Activated effector memory CD4-positive, alpha-beta T cell treated with Interleukin-2 at 50 U/mL for 16 hours (primary cell): ENCODE data around the gene TMEM132C.
"Not testable (repeated sequence)": the region's sequence is repeated elsewhere in the genome, so short reads cannot be mapped to it uniquely, and the experiment has no call there.

Experiments
- DNase-seq: peaks from one replicate; pipeline ENCODE4 v3.0.0-alpha.2; 2020

TMEM132C gene

DNA sequence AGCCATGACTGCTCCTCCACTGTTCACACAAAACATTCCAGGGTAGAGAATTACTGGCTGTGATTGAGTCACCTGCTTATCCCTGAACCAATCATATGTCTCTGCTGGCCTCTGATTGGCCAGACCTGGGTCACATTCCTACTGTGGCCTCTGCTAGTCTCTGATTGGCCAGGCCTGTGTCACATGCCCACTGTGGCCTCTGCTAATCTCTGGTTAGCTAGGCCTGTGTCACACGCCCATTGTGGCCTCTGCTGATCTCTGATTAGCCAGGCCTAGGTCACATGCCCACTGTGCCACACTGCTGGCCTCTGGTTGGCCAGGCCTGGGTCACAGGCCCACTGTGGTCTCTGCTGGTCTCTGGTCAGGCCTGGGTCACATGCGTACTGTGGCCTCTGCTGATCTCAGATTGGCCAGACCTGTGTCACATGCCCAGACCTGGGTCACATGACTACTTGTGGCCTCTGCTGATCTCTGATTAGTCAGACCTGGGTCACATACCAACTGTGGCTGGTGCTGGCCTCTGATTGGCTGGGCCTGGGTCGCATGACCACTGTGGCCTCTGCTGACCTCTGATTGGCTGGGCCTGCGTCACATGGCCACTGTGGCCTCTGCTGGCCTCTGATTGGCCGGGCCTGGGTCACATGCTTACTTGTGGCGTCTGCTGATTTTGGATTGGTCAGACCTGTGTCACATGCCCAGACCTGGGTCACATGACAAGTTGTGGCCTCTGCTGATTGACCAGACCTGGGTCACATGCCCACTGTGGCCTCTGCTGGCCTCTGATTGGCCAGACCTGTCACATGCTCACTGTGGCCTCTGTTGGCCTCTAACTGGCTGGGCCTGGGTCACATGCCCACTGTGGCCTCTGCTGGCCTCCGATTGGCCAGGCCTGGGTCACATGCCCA lies 305.2 kb downstream of the TMEM132C start:
- DNase-seq = no peak

DNA sequence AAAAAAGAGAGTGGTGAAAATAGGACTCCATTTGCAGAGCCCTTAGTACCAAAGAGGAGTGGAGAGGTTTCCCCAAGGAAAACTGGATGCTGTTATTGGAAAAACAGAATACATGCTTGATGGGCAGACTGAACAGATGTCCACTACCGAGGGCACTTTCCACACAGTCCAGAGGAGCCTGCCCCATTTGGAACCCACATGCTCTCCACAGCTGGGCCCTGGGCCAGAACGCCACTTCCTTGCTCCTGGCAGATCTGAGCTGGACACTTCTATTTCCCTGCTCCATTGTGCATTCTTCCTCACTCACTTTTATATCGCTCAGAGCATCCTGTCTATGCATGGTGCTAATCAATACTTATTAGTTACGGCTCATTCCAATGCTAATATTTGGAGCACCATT lies 306.9 kb downstream of the TMEM132C start:
- DNase-seq = no peak

DNA sequence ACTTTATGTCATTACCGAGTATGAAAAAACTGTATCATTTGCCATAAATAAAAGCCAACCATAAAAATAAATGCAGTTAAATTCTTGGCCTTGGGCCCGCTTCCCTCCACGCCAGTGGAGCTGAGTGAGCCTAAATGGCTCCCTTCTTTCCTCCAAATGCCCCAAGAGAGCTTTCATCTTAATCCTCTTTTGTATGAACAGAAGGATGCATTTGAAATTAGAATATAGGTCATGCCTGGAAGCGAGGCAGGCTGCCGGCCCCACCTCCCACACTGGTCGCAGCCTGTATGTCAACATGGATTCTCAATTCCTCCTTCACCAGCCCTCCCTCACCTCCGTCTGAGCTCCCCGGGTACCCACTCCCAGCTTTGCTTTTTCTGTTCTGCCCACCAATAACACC lies 311.1 kb downstream of the TMEM132C start:
- no peak for DNase-seq

DNA sequence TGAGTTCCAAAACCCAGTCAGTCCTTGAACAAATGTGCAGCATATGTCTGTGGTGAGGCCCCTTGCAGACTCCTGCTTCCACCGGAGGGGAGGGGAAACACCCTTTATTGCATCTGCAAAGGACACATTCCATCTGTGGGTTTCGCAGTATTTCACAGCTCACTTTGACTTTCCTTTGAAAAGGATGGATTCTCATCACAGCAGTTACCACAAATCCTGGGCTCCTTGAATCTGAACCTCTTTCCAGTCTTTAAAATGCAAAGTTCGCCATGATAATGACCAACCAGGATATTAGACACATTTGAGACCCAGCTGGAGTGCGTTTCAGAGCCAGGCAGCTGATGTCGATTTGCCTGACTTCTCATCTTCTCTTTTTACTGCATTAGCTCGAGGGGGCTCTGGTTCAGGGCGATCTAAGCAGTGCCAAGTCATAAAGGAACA lies 314.4 kb downstream of the TMEM132C start:
- no peak for DNase-seq

DNA sequence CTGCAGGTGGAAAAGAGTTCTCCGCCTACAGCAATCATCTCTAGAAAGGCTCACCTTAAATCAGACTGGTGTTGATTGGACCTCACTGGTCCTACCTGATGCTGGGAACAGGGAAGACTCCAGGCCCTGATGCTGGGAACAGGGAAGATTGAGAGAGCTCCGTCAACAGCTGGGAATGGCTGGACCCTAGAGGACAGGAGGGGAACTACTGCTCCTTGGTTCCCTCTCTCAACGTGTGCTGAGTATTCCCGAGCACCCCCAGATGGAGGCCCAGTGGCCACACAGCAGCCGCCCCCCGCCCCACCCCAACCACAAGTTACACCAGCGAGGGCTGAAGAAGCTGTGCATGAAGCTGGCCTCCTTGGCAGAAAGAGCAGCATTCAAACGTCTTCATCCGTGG lies 316.5 kb downstream of the TMEM132C start:
- DNase-seq = no peak

DNA sequence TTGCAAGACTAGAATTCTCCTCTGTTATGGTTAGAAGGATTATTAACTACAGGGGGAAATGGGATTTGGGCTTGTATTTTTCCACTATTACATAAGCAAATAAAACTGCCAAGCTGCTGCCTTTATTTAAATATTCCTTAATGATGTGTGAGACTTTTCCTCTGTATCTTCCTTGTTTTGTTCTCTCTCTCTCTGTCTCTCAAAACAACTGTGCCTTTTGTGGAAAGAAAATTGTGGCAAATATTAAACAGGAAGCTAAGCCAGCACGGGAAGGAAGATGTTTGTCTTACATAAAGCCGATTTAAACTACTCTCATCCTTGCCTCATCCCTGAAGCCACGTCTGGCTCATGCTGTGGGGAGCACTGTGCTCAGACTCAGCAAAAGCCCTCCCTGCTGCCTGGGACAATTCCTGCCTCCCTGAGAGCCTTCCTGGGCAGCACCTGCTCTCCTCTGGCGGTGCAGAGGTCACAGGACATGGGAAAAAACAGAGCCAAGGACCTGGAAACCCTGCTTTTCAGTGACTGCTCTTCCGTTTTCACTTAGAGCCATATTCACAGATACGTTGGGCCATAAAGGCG lies 319.6 kb downstream of the TMEM132C start:
- DNase-seq = no peak

DNA sequence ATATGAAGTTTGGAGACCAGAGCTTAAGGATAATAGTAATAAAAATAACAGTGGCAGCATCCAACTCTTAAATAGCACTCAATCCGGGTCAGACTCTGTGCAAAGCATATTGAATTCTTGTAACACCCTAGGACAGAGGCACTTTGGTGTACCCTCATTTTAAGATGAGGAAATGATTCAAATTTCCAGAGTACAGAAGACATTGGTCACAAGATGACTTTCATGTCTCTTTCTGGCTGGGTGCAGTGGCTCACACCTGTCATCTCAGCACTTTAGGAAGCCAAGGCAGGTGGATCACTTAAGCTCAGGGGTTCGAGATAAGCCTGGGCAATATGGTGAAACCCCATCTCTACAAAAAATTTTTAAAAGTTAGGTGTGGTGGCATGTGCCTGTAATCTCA lies 320.9 kb downstream of the TMEM132C start:
- DNase-seq = no peak

DNA sequence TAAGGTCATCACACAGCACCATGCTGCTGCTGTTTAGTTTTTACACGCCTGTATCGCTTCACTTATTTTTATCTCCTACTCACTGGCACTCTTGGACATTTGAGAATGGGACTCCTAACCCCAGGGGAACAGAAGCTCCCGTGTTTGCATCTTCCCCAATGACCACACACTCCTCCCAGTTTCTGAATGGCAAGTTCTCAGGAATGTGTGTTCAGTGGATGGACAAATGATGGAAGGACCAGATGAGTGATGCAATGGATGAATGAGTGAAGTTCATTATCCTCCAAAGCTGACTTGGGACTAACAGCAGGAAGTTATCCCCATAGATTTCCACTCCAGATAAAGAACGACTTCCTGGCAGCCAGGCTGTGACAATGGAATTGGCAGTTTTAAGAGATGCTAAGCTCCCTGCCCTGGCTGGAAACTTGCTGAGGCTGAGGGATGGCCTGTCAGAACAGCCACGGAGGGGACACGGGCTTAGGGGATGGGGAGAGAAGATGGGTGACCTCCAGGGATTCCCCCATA lies 325.3 kb downstream of the TMEM132C start:
- no peak for DNase-seq

DNA sequence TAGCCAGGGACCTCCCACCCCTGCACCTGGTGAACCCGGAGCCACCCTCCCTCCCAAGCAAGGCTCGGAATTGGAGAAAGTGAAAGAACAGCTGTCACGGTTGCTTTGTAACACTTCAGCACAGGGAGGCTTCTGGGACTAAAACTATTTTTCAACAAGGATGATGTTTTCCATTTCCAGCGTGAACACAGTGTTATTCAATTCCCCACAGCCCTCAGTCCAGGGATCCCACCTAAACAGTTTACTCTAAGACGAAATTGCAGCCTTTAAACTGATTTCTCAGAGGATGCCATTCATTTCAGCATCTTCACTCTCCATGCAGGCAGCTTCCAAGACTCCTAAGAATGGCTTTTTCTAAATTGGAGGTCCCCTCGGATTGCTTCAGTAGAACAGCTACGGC lies 327.6 kb downstream of the TMEM132C start:
- no peak for DNase-seq

DNA sequence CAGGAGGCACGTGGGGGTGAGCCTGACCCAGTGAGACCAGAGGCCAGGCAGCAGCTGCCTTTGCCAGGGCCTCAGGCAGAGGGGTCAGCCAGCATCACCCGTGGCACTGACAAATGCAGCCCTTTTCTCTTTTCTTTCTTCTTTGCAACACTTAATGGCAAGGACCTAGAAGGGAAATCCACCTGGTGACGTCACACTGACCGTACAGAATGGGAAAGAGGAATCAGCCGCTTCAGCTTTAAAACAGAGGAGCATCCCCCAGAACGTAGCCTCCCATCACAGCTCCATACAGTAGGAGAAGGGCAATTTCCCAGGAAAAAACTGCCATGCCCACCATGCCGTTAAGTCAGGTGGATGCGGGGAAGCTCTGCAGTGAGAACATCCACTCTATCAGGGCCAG lies 328.6 kb downstream of the TMEM132C start:
- no peak for DNase-seq

DNA sequence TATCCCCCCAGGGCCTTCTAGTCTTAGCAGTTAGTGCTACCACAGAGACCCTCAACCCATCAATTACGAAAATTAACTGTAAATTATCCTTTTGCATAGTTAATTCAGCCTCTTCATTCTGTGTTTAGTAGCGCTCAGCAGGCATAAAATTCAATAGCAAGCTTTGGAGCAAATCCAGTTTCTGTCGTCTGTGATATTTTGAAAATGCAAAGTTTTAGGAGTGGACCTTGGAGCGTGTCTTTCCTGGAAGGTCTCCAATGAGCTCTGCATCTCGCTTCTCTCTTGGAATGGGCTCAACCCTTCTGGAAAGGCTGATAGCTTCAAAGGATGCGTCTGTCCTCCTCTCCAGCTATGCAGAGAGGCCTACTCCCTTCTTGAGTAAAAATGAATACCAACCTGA lies 333.9 kb downstream of the TMEM132C start:
- DNase-seq = no peak

DNA sequence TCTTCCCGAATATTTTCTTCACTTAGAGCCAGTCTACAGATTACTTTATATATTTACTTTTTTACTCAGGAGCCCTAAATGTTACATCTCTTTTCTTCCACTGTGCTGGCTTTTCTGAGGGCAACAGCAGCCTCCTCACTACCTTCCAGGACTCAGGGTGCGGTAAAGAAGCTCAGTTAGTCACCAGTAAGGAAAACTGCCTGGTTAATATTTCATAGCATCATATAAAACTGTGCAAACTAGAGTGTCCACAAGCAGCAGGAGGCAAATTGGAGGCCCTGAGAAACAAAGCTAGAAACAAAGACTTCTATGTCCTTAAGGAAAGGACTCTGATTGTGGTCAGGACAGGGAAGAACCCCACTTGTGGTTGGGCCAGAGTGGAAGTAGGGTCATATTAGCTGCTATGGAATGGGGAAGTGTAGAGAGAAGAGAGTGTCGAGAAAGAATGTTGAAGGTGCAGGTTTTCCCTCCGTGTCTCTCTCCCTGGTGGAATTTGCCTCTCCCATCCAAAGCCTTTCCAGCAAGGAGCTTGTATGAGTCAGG lies 336.7 kb downstream of the TMEM132C start:
- DNase-seq = no peak

DNA sequence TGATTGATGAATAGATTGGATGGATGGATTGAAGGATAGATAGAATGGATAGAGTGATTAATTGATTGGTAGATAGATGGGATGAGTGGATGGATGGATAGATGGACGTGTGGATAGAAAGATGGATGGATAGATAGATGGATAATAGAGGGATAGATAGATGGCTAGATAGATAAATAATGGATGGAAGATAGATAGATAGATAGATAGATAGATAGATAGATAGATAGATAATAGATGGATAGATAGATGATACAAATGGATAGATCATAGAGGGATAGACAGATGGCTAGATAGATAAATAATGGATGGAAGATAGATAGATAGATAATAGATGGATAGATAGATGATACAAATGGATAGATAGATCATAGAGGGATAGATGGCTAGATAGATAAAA lies 337.2 kb downstream of the TMEM132C start:
- DNase-seq = not testable (repeated sequence)

DNA sequence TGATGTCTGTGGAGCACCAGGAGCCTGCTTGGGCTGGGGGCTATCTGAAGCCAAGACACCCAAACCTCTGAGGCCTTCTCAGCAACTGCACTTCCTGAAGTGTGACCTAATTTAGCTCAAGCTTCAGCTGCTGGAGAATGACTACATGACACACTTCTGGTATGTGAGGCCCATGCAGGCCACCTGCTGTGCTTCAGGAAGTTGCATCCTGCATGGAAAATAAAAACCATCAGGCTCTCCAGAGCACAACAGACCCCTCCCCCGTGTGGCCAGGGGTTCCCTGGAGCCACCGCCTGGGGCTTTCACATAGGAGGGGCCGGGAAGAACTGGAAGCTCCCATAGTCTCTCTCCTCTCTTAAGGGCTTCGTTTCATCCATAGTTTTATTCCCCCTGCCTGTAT lies 339.1 kb downstream of the TMEM132C start:
- DNase-seq = no peak

DNA sequence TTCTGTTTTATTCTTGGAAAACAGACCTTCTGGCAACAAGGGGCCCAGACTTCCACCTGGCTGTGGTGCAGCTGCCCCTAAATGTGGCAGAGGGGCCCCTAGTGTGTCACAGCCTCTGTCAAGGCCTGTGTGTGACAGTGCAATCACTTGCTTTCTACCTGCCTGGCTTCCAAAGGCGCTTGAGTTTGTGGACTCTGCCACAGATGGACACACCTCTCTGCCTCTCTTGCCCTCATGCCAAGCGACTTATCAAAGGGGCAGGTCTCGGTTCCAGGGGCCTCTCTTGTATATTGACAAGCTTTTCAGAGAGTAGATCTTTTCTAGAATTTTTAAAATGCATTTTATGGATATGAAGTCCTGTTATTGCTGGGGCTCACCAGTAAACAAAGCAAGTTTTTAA lies 339.6 kb downstream of the TMEM132C start:
- no peak for DNase-seq

DNA sequence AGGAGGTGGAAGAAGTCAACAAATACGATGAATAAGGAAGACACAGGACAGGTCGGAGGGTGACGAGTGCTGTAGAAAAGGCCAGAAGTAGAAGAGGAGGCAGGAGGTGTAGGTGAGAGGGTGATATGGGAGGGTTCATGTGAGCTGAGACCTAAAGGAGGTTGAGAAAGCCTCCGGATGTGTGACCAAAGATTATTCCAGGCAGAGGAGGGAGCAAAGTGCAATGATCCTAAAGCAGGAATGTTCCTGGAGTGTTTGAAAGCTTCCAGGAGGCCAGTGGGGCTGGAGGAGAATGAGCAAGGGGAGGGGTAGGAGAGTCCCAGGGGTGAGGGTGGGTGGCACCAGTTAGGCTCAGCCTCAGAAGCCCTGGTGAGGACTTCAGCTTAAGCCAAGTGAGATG lies 340.0 kb downstream of the TMEM132C start:
- no peak for DNase-seq

DNA sequence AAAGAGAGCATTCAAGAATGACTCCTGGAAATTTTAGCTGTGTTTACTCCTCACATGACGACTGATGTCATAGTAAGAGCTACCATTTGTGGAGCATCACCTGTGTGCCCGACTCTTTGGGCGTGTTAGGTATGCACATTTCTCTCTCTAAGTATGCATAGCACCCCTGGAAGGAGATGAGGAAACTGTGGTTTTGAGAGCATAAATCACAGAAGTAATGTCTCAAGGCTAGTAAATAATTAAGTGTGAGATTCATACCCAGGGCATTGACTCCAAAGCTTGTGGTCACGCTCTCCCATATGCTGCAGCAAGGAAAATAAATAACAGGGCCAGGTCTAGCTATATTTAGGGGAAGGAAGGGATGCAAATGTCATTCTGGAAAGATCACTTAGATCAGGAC lies 340.7 kb downstream of the TMEM132C start:
- no peak for DNase-seq

DNA sequence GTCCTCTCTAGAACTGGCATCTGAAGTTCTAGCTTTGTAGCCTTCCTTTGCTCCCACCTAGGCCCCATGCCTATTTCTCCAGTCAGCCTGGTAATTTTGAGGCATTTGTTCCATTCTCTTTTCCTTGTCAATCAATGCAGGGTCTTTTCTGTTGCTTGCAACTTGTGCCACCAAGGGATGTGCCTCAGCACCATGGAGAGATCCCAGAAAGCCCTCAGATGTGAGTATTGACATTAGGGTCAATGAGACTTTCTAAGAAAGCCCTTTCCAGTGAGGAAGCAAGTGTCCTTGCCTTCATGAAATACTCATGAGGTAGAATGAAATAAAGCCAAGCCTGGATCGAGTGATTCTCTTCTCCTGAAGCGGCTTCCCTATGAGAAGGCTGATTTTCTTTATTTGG lies 342.9 kb downstream of the TMEM132C start:
- no peak for DNase-seq

DNA sequence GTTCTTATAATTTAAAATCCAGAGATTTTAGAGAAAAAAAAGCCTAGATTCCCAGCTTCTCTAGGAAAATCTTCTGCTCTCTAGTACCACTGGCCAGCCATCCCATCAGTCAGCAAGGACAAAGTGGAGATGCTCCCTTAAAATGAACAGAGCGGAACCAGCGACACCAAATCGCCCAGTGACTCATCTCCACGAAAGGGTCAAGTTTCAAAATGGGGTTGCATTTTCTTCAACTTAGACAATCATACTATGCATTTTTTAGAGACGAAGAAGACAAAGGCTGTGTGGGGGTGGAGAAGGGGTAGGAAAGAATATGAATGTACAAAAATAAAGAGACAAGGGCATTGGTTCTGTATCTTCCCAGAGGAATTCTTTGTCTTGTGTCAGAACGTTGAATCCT lies 344.8 kb downstream of the TMEM132C start:
- no peak for DNase-seq

DNA sequence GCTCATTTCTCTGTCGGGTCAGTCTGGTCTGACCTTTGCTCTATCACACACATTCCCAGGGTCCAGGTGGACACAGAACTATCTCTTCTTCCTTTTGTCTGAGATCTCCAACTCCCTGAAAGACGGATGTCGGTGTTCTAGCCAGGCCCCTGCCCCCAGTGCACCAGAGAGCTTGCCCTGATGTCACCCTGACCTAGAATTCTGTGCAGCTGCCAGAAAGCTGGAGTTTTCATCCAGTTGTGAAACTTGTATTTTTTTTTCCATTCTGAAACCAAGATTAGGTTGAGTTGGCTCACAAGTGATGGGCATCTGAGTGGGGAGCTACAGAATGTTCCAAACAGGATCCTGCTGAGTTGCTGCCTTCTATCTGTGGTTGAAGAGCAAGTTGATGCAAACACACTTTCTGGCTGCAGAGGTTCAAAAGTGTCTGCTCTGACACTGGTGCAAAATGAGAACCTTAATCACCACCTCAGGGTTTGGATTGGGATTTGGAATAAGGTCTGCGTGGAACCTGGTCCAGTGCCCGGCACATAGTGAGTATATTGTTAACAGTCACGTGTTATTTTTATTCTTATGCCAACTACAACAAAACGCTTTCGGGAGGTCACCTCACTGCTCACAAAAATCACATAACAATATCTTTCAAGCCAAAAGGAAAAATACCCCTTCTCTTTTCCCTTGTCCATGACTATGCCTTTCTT lies 345.3 kb downstream of the TMEM132C start:
- DNase-seq = no peak

DNA sequence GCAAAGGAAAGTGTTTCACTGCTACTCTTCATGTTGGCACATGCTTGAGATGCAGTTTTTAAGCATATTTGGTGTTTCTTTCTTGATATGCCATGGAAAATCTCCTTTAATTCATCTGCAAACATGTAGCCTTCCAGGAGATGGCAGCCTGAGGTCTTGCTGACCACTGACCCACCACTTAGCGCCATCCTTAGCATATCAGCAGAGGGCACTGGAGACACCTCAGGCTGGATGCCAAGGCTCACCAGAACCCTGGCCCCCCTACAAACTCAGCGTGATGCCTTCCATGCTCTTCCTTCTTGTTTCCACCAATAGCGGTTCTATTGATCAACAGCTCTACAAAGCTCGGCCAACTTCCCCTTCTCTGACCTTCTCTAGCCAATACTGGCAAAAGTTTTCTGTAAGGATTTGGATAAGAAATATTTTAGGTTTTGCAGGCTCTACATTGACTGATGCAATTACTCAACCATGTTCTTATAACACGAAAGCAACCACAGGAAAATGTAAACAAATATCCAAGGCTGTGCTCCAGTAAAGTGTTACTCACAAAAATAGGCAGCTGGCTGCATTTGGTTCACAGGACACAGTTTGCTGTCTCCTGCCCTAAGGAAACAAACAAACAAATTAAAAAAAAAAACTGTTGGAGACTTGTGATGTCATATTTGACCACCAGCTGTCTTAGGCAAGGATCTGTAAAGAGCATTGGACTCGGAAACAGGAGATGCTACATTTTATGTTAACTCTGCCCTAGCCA lies 347.0 kb downstream of the TMEM132C start:
- DNase-seq = no peak

DNA sequence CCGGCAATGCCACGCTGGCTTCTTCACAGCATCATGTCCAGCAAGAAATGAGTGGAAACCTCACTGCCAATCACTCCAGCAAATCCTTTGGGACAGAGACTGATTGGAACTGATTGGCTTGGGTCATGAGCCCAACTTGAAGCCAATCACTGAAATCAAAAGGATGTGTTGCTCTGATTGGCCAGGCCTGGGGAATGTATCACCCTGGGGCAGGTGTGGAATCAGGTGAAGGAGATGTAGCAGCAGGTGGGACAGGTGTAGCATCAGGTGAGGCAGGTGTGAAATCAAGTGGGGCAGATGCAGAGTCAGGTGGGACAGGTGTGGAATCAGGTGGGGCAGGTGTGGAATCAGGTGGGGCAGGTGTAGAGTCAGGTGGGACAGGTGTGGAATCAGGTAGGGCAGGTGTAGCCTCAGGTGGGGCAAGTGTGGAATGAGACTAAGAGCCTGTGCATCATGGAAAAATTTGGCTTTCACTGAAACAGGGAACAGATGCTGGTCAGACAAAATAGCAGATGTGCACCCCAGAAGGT lies 350.4 kb downstream of the TMEM132C start:
- DNase-seq = no peak
